ENCODE measurements around the gene PPY.
"Not testable (repeated sequence)": the region's sequence is repeated elsewhere in the genome, so short reads cannot be mapped to it uniquely, and the experiment has no call there.

PPY gene

DNA sequence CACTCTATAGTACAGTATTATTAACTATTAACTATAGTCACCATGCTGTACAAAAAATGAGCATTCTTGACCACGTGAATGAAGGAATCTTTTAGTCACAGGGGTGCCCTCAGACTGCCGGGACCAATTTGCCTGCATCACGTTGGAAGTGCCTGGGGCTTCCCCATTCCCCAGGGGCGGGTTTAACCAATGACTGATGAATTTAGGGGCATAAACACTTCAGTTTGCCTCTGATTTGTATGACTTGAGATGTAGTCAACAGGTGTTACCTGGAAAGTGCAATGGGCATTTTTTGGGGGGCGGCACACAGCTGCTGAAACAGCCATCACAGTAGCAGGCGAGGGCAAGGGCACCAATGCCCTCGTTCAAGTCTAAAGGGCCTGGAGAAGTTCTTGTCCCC is 20.2 kb upstream of the PPY start:
- no peak for DNase-seq (ENCODE audit: low read depth)

DNA sequence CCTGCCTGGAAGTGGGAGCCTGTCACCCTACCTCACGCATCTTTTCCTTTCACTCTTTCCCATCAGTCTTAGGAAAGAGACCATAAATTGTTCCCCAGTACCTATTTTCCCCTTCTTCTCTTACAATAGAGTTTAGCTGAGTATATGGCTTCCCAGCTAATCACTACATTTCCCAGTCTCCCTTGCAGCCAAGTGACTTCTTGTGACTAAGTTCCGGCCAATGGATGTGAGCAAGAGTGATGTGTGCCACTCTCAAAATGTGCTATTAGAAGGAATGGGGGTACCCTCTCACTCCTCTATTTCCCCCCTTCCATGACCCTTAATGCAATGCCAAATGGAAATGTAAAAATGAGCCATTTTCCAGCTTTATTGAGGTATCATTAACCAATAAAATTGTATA is 19.7 kb upstream of the PPY start:
- no peak for DNase-seq (ENCODE audit: low read depth)

GRCh38 chr17:43961292-43961691 is 19.0 kb upstream of the PPY start:
- DNase-seq (ENCODE audit: low read depth) = not testable (repeated sequence)

GRCh38 chr17:43958748-43959352 is 16.6 kb upstream of the PPY start:
- DNase-seq (ENCODE audit: low read depth) = peak; percentile 76

- peak; percentile 34 for DNase-seq (ENCODE audit: low read depth)
These were observed 13.9 kb upstream of the PPY start for GRCh38 chr17:43956222-43956621.

DNA sequence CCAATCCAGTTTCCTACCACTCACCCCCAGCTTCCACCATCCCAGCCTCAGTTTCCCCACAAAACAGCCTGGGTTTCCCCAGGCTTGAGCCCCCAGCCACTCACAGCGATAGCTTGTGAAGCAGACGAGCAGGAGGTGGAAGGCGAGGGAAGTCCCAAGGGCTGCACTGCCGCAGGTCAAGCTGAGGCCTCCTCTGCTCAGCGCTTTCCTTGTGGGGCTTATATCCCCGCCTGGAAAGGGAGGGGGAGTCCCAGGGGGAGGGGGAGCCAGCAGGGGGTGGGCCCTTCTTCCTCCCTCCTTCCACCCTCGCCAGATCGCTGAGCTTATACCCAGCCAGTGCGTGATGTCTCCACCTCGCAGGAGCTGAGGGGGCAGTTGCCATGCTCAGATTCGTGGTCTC is 11.5 kb upstream of the PPY start, which contains the start of gene PYY:
TSS of gene PYY (minus strand) at position 195 of the 400 bp plus-strand sequence. CDS start 457 bp downstream, outside the sequence.
- no peak for DNase-seq (ENCODE audit: low read depth)

DNA sequence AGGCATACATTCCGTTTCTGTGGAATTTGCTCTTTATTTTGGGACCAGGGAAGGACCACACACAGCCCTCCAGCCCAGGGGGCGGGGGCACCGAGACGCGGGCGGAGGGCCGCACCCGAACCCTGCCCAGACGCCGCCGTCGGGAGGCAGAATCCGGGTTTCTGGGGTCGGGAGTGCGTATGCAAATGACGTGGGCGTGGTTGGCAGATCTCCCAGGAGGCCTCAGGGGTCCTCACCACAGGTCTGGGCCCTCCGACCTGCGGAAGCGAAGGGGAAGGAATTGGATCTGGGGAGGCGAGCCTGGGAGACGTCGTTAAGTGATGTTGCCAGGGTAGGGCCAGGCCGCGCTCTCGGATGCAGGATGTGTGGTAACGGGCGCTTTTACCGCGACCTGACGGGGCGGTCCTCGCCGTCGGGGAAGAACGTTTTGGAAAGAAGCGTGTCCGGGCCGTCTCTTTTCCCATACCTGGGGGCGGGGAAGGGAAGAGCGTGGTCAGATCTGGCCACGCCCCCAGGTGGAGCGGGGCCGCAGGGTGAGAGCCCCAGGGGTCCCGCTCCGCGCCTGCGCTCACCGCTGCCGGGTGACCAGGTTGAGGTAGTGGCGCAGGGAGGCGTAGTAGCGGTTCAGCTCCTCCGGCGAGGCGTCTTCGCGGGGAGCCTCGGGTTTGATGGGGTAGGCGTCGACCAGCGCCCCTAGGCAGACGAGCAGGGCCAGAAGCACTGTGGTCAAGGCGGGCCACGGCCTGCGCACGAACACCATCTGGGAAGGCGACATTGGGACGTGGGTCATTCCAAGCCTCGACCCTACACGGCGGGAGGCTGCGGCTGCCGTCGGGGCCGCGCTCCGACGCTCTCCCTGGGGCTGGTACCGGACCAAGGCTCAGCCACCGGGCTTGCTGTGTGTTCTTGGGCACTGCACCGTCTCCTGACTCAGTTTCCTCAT is 10.7 kb upstream of the PPY start:
- DNase-seq (ENCODE audit: low read depth) = no peak

GRCh38 chr17:43952351-43952723 is 10.1 kb upstream of the PPY start:
- no peak for DNase-seq (ENCODE audit: low read depth)

GRCh38 chr17:43951750-43952149 is 9.5 kb upstream of the PPY start:
- no peak for DNase-seq (ENCODE audit: low read depth)

GRCh38 chr17:43950554-43950953 is 8.3 kb upstream of the PPY start:
- no peak for DNase-seq (ENCODE audit: low read depth)

DNA sequence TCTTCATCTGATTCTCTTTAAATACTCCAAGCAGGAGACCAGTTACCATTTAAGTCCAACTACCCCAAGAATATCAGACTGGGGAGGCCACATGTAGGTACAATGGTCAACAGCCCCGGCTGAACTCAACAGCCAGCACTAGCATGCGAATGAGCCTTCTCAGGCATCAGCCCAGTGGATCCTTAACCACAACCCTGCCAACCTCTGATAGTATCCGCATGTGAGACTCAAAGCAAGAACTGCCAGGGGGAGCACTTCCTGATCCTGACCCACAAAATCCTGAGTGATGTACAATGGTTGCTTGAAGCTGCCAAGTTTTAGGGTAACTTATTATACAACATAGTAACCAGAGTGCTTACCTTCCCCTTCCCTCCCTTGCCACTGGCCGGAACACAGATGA is 7.5 kb upstream of the PPY start:
- DNase-seq (ENCODE audit: low read depth) = no peak

GRCh38 chr17:43946781-43947180 is 4.5 kb upstream of the PPY start:
- DNase-seq (ENCODE audit: low read depth) = no peak

DNA sequence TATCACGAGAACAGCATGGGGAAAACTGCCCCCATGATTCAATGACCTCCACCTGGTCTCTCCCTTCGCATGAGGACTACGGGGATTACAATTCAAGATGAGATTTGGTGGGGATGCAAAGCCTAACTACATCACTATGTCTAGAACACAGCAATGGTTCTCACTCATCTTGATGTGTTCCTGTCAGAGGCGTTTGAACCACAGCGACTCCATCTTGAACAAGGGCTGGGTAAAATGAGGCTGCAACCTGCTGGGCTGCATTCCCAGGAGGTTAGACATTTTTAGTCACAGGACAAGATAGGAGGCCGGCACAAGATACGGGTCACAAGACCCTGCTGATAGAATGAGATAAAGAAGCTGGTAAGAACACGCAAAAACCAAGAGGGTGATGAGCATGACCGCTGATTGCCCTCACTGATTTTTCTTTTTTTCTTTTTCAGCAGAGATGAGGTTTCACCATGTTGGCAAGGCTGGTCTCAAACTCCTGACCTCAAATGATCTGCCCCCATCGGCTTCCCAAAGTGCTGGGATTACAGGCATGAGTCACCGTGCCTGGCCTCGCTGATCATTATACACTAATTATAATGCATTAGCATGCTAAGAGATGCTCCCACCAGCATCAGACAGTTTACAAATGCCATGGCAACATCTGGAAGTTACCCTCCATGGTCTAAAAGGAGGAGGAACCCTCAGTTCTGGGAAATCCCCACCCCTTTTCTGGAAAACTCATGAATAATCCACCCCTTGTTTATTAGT is 3.0 kb upstream of the PPY start:
- DNase-seq (ENCODE audit: low read depth) = no peak

- DNase-seq (ENCODE audit: low read depth) = peak; percentile 71
These were observed 1.6 kb downstream of the PPY start for GRCh38 chr17:43940630-43941029.

DNA sequence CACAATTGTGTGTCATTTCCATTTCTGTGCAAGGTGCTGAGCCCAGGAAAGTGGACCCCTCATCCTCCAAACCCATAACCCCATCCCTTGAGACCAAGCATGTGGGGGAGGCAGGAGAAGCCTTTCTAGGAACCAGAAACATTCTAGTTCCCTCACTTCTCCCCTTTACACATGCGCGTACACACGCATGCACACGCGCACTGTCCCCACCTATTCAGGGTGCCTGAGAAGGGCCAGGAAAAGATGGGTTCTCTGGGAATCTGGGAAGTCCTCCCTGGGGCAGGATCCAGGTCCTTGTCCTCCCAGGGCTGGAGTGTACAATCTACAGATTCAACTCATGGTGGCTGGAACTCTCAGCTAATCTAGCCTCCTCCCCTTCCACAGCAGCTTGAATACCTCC is 2.4 kb downstream of the PPY start:
- no peak for DNase-seq (ENCODE audit: low read depth)

- DNase-seq (ENCODE audit: low read depth) = not testable (repeated sequence)
These were observed 2.8 kb downstream of the PPY start for GRCh38 chr17:43939452-43939851.

GRCh38 chr17:43938838-43939182 is 3.5 kb downstream of the PPY start:
- DNase-seq (ENCODE audit: low read depth) = no peak

DNA sequence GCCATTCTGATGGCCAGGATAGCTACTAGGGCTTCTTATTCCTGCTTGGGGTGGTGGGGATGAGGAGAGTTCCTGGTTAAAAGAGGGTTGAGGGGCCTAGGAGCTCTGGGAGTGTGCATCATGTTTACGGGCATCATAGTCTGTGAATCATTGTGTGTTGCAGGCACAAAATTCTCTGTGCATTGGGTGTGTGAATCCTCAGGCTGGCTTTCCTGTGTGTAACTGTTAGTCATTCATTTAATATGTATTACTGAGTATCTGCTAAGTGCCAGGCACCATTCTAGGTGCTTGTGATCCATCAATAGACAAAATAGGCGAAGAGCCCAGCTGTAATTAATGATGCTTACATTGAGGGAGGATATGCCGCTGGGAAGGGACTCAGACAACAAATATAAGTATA is 5.8 kb downstream of the PPY start:
- peak; percentile 91 for DNase-seq (ENCODE audit: low read depth)

DNA sequence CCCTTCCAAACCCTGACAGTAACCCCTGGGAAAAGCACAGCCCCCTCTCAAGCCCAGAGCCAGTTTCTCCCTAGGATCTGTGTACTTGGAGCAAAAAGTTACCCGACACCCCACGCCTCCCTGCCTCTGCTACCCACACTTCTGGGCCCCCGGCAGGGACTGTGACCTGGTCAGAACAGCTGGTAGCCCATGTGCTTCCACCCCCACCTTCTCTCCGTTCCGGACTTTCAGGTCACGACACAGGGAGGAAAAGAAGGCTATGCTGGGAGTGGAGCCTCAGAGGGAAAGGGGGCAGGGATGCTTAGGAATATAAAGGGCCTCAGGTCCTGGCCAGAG is 6.4 kb downstream of the PPY start:
- DNase-seq (ENCODE audit: low read depth) = no peak

DNA sequence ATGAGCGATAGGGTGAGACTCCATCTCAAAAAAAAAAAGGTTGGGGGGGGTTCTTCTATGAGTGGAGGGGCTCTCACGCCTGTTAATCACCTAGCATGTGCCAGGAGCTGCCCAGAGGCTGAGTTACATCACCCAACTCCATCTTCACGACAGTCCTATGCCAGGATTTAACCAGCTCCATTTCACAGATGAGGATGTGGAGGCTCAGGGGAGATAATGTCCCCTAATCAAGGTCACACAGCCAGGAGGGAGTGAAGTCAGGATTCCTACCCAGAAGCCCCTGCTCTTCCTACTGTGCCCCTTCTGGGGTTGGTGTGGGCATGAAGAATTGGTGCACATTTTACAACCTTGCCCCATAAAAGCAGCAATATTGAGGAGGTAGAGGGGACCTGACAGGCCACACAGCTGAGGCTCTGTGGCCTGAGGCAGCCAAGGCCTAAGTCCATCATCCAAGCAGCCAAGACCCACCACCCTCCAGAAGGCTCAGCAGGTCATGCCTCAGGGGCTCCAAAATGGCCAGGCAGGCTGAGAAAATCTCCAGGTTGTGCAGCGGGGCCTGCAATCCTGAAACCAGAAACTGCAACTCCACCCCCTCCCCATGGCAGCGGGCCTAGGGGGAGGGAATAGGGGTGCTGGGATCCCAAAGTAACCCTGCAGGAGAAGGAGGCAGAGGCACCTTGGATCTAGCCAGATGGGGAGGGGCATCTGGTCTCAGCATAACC is 6.9 kb downstream of the PPY start:
- no peak for DNase-seq (ENCODE audit: low read depth)

GRCh38 chr17:43932923-43933322 is 9.4 kb downstream of the PPY start:
- no peak for DNase-seq (ENCODE audit: low read depth)

GRCh38 chr17:43932357-43932756 is 9.9 kb downstream of the PPY start:
- DNase-seq (ENCODE audit: low read depth) = no peak
